Cardiac muscle cell (in vitro differentiated cells and primary cell): ENCODE measurements around the gene APBA2. TPM values are rescaled to one million over a fixed set of nuclear protein-coding genes. Genes with fewer than 3 reads are reported as not detected.

Source experiments
- DNase-seq, 2 donors: peaks; one replicate each; pipeline versions ENCODE4 v3.0.0 to v3.0.0-alpha.2; 2010 to 2017; ENCODE audit warnings: low read depth in 1 of 2, low spot score in 1 of 2
- H3K27ac ChIP-seq: fragments of 200-600 bp; sonication (generic); 2 replicates; pipeline ENCODE4 v1.5.1; 2016
- H3K27me3 ChIP-seq: fragments of 200-600 bp; sonication (generic); 2 replicates; pipeline ENCODE4 v1.6.0; 2016; ENCODE audit warnings: control low read depth
- H3K36me3 ChIP-seq: fragments of 200-600 bp; sonication (generic); 2 replicates; pipeline ENCODE4 v1.5.1; 2016; ENCODE audit warnings: control low read depth
- H3K4me1 ChIP-seq: fragments of 200-600 bp; sonication (generic); 2 replicates; pipeline ENCODE4 v1.8.1; 2017; ENCODE audit warnings: low read depth, mild to moderate bottlenecking, mixed run types
- H3K4me3 ChIP-seq: fragments of 200-600 bp; sonication (generic); 2 replicates; pipeline ENCODE4 v1.5.1; 2016; ENCODE audit warnings: mild to moderate bottlenecking
- H3K9me3 ChIP-seq: fragments of 200-600 bp; sonication (generic); 2 replicates; pipeline ENCODE4 v1.5.1; 2017; ENCODE audit warnings: low read depth, mild to moderate bottlenecking, control low read depth
- CTCF ChIP-seq: IDR thresholded peaks from 2 replicates; pipeline ENCODE4 v1.5.1; 2012; ENCODE audit warnings: low read depth, mild to moderate bottlenecking, low read length
- polyA plus RNA-seq: library from polyadenylated mRNA; unstranded; fragments of >200 nt; fragmentation: Nextera tagmentation; extraction: Ambion mirVana; gene quantifications from 2 replicates; pipeline ENCODE4 v1.2.1, GENCODE V29; 2016
- total RNA-seq: library from RNA; depleted of rRNA; stranded (reverse); fragments of >200 nt; gene quantifications from 2 replicates; pipeline ENCODE4 v1.2.3, GENCODE V29; 2016

APBA2 gene
- total and polyA plus RNA-seq, 2 experiments from 2014 or later: 20.5 to 33.2 TPM

GRCh38 chr15:28875461-28876000, 10.2 kb upstream of the APBA2 start:
- no peaks in the 10 kb centered on the region for H3K36me3 ChIP-seq
- H3K9me3 ChIP-seq: no peaks in the 10 kb centered on the region
- no peak overlapping the region for H3K4me3 ChIP-seq
- H3K4me1 ChIP-seq: no peaks in the 10 kb centered on the region
- no peak for DNase-seq
- H3K27me3 ChIP-seq: no peaks in the 10 kb centered on the region
- TF ChIP-seq CTCF: no peak
- no peak overlapping the region for H3K27ac ChIP-seq

- DNase-seq: no peak
- H3K9me3 ChIP-seq: no peaks in the 10 kb centered on the region
- no peaks in the 10 kb centered on the region for H3K27me3 ChIP-seq
- no peaks in the 10 kb centered on the region for H3K36me3 ChIP-seq
- no peak for TF ChIP-seq CTCF
- H3K4me1 ChIP-seq: no peaks in the 10 kb centered on the region
- H3K4me3 ChIP-seq: no peak overlapping the region
- H3K27ac ChIP-seq: no peak overlapping the region
These were observed 9.5 kb upstream of the APBA2 start for GRCh38 chr15:28876131-28876844.

GRCh38 chr15:28876845-28877185, 9.0 kb upstream of the APBA2 start:
- Histone ChIP-seq H3K36me3 (no peaks in the 10 kb centered on the region), H3K4me3 (no peak overlapping the region), H3K4me1 (no peaks in the 10 kb centered on the region), H3K27me3 (no peaks in the 10 kb centered on the region), H3K9me3 (no peaks in the 10 kb centered on the region), H3K27ac (no peak overlapping the region)
- DNase-seq: no peak
- no peak for TF ChIP-seq CTCF

- H3K4me1 ChIP-seq: no peaks in the 10 kb centered on the region
- H3K27me3 ChIP-seq: no peaks in the 10 kb centered on the region
- no peak overlapping the region for H3K27ac ChIP-seq
- H3K9me3 ChIP-seq: no peaks in the 10 kb centered on the region
- H3K4me3 ChIP-seq: no peak overlapping the region
- DNase-seq: no peak
- TF ChIP-seq CTCF: no peak
- no peaks in the 10 kb centered on the region for H3K36me3 ChIP-seq
These were observed 7.6 kb upstream of the APBA2 start for GRCh38 chr15:28878209-28878608.

- H3K9me3 ChIP-seq: no peaks in the 10 kb centered on the region
- no peak overlapping the region for H3K27ac ChIP-seq
- H3K27me3 ChIP-seq: peaks cover 2% of the 10 kb centered on the region
- no peak for DNase-seq
- no peaks in the 10 kb centered on the region for H3K36me3 ChIP-seq
- H3K4me1 ChIP-seq: no peaks in the 10 kb centered on the region
- no peak for TF ChIP-seq CTCF
- H3K4me3 ChIP-seq: no peak overlapping the region
These were observed 6.2 kb upstream of the APBA2 start for GRCh38 chr15:28879551-28879950.
